Measurements from ENCODE around the gene APOL1. TPM values are rescaled to one million over a fixed set of nuclear protein-coding genes. Genes with fewer than 3 reads are reported as not detected.

Gene APOL1
- polyA plus RNA-seq, 1 donor from 2014 or later: not detected

GRCh38 chr22:36211237-36211861 is 41.6 kb upstream of the APOL1 start:
- no peaks in the 10 kb centered on the region for H3K9me3 ChIP-seq (ENCODE audit: low read length)
- no peaks in the 10 kb centered on the region for H3K27me3 ChIP-seq (ENCODE audit: insufficient read depth, low read depth, low read length)
- no peak overlapping the region for H3K4me3 ChIP-seq (ENCODE audit: low read length)

GRCh38 chr22:36212901-36213300 is 40.0 kb upstream of the APOL1 start:
- H3K9me3 ChIP-seq (ENCODE audit: low read length): no peaks in the 10 kb centered on the region
- TF ChIP-seq POLR2AphosphoS5 (IDR thresholded peaks at IDR 0.05): no peak
- no peak for TF ChIP-seq CTCF (IDR thresholded peaks at IDR 0.05; ENCODE audit: poor library complexity, severe bottlenecking)
- TF ChIP-seq REST (IDR thresholded peaks at IDR 0.05; ENCODE audit: borderline replicate concordance): no peak
- no peak for TF ChIP-seq EP300 (conservative IDR thresholded peaks at IDR 0.05; ENCODE audit: poor library complexity, severe bottlenecking)
- TF ChIP-seq TAF1 (IDR thresholded peaks at IDR 0.05; ENCODE audit: low read depth): no peak
- no peak for TF ChIP-seq SMC3 (conservative IDR thresholded peaks at IDR 0.05; ENCODE audit: poor library complexity)

More at GRCh38 chr22:36211237-36211861, 41.6 kb upstream of the APOL1 start:
- Histone ChIP-seq H3F3A (ENCODE audit: insufficient read depth, low read length, poor library complexity, severe bottlenecking) (no peaks in the 10 kb centered on the region), H3K9me2 (ENCODE audit: insufficient read depth, low read length) (no peaks in the 10 kb centered on the region), H3K79me2 (replicated peaks; ENCODE audit: insufficient read depth, low read length) (no peaks in the 10 kb centered on the region), H3K36me3 (ENCODE audit: insufficient read depth, low read length) (no peaks in the 10 kb centered on the region), H3K9ac (ENCODE audit: low read length) (no peak overlapping the region), H3K4me2 (ENCODE audit: low read length) (no peak overlapping the region), H4K20me1 (ENCODE audit: insufficient read depth) (no peaks in the 10 kb centered on the region), H3K27ac (ENCODE audit: low read length) (no peak overlapping the region), H2AFZ (ENCODE audit: low read depth, low read length) (no peak overlapping the region)
- TF ChIP-seq MXI1 (conservative IDR thresholded peaks at IDR 0.05; ENCODE audit: poor library complexity, severe bottlenecking): no peak
- TF ChIP-seq CTCF (IDR thresholded peaks at IDR 0.05; ENCODE audit: poor library complexity, severe bottlenecking): no peak
- TF ChIP-seq RAD21 (conservative IDR thresholded peaks at IDR 0.05): no peak
- TF ChIP-seq EZH2 (IDR thresholded peaks at IDR 0.05; ENCODE audit: borderline replicate concordance, insufficient read depth, low read length, poor library complexity, severe bottlenecking): no peak
- no peak for TF ChIP-seq POLR2AphosphoS5 (IDR thresholded peaks at IDR 0.05)
- no peak for TF ChIP-seq TAF1 (IDR thresholded peaks at IDR 0.05; ENCODE audit: low read depth)
- TF ChIP-seq EP300 (conservative IDR thresholded peaks at IDR 0.05; ENCODE audit: poor library complexity, severe bottlenecking): no peak
- TF ChIP-seq REST (IDR thresholded peaks at IDR 0.05; ENCODE audit: borderline replicate concordance): no peak
- TF ChIP-seq SMC3 (conservative IDR thresholded peaks at IDR 0.05; ENCODE audit: poor library complexity): no peak

More at GRCh38 chr22:36212901-36213300, 40.0 kb upstream of the APOL1 start:
- Histone ChIP-seq H3K27me3 (ENCODE audit: insufficient read depth, low read depth, low read length) (no peaks in the 10 kb centered on the region), H3K9me2 (ENCODE audit: insufficient read depth, low read length) (no peaks in the 10 kb centered on the region), H3F3A (ENCODE audit: insufficient read depth, low read length, poor library complexity, severe bottlenecking) (no peaks in the 10 kb centered on the region), H2AFZ (ENCODE audit: low read depth, low read length) (no peak overlapping the region), H3K4me2 (ENCODE audit: low read length) (no peak overlapping the region), H3K9ac (ENCODE audit: low read length) (no peak overlapping the region), H4K20me1 (ENCODE audit: insufficient read depth) (no peaks in the 10 kb centered on the region), H3K79me2 (replicated peaks; ENCODE audit: insufficient read depth, low read length) (no peaks in the 10 kb centered on the region), H3K27ac (ENCODE audit: low read length) (no peak overlapping the region), H3K4me3 (ENCODE audit: low read length) (no peak overlapping the region), H3K36me3 (ENCODE audit: insufficient read depth, low read length) (no peaks in the 10 kb centered on the region)
